ENCODE measurements around the gene S1PR4. TPM values are rescaled to one million over a fixed set of nuclear protein-coding genes. Genes with fewer than 3 reads are reported as not detected.
A peak's percentile ranks its signal among the peaks of the same experiment; 100 is the strongest.

The S1PR4 gene
- total and polyA plus RNA-seq, 9 of the 15 experiments (the other 6 are each of a cell fraction or from before 2014, with no cell fraction given) = 0.27 TPM; not detected in 8

- TF ChIP-seq L3MBTL2 (IDR thresholded peaks at IDR 0.05) (no peak; the same call in 1 of the 2 replicates), HSF4 (CRISPR knock-in tag; IDR thresholded peaks at IDR 0.05; ENCODE audit: borderline replicate concordance) (no peak), CBX2 (IDR thresholded peaks at IDR 0.05; ENCODE audit: insufficient read depth, low read length, poor library complexity, severe bottlenecking) (no peak), HMG20A (CRISPR knock-in tag; conservative IDR thresholded peaks at IDR 0.05) (no peak), MCM2 (IDR thresholded peaks at IDR 0.05; ENCODE audit: low read depth) (no peak), TFAM (CRISPR knock-in tag; conservative IDR thresholded peaks at IDR 0.05) (no peak), SP1 (CRISPR knock-in tag; IDR thresholded peaks at IDR 0.05) (peak; percentile 59; the same call in 1 of the 2 replicates), AFF4 (CRISPR knock-in tag; IDR thresholded peaks at IDR 0.05) (no peak), KDM1A (IDR thresholded peaks at IDR 0.05) (peak; percentile 70 to 91), TFE3 (CRISPR knock-in tag; IDR thresholded peaks at IDR 0.05) (no peak), ZFP36 (IDR thresholded peaks at IDR 0.05; ENCODE audit: low read depth, low read length, partially characterized antibody) (peak; percentile 72), XRCC4 (IDR thresholded peaks at IDR 0.05; ENCODE audit: extremely low read depth, insufficient read depth, insufficient read length) (no peak), MAFG (tag; conservative IDR thresholded peaks at IDR 0.05) (peak; percentile 90), FOXP4 (CRISPR knock-in tag; IDR thresholded peaks at IDR 0.05; ENCODE audit: borderline replicate concordance) (no peak), ZFX (CRISPR knock-in tag; IDR thresholded peaks at IDR 0.05) (0 out of 2 replicates have a peak, but pooled peaks have one; percentile 11), POLR2G (IDR thresholded peaks at IDR 0.05; ENCODE audit: low read depth, low read length) (no peak), ZKSCAN1 (IDR thresholded peaks at IDR 0.05; ENCODE audit: low read depth, low read length) (0 out of 2 replicates have a peak, but pooled peaks have one; percentile 2), ZNF197 (CRISPR knock-in tag; IDR thresholded peaks at IDR 0.05; ENCODE audit: low read depth) (no peak), CHD4 (IDR thresholded peaks at IDR 0.05; ENCODE audit: insufficient read depth, insufficient replicate concordance, low read depth, low read length, poor library complexity, severe bottlenecking) (no peak), ATF7 (IDR thresholded peaks at IDR 0.05) (peak; percentile 66; the same call in 1 of the 2 replicates), GABPB1 (CRISPR knock-in tag; IDR thresholded peaks at IDR 0.05) (no peak), IRF2 (CRISPR knock-in tag; IDR thresholded peaks at IDR 0.05) (no peak)
Measured at GRCh38 chr19:3184847-3185460, 6.4 kb downstream of the S1PR4 start (continued).

Data from K562 (cell line).